ENCODE data around the gene AP5Z1.
A peak's percentile ranks its signal among the peaks of the same experiment; 100 is the strongest.

The AP5Z1 gene

DNA sequence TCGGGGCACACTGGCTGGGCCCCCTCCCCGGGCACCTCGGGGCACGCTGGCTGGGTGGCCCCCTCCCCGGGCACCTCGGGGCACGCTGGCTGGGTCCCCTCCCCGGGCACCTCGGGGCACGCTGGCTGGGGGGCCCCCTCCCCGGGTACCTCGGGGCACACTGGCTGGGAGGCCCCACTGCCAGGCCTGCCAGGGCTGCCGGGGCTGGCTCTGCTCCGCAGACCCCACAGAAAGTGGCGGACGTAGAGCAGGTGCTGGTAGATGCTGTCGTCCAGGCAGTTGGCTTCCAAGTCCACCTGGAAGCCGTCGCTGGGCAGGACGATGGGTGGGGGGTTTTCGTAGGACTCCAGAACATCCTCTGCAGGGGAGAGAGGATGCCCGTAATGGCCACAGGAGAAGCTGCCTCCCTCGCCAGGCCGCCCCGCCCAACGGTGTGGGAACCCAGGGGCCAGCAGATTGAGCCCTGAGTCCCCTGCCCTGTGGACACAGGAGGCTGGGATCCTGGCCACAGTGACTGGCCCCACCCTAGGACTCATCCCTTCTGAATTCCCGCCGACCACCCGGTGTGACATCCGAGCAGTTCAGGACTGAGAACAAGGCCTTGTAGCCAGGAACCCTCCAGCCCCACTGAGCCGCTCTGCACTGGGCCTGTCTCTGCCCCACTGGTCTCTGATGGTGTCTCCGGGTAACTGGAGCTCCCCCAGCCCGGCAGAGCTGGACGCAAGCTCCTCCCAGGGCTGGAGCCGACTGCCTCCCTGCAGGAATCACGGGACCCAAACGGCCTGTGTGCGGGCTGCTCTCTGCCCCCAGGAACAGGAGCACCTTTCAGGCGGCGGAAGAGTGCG, 28.2 kb downstream of the AP5Z1 start:
- DNase-seq: no peak

GRCh38 chr7:4805110-4805983, 29.9 kb downstream of the AP5Z1 start:
- DNase-seq: no peak

DNA sequence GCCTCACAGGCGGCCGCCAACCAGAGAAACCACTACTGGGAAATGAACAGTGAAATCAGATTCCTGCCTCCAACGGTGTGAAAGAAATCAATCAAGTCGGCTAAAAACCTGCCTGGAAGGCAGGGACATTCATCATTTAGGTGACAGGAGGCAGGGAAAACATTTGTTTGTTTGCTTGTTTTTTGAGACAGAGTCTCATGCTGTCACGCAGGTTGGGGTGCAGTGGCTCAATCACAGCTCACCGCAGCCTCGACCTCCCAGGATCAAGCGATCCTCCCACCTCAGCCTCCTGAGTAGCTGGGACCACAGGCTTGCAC, 30.5 kb downstream of the AP5Z1 start:
- no peak for DNase-seq

DNA sequence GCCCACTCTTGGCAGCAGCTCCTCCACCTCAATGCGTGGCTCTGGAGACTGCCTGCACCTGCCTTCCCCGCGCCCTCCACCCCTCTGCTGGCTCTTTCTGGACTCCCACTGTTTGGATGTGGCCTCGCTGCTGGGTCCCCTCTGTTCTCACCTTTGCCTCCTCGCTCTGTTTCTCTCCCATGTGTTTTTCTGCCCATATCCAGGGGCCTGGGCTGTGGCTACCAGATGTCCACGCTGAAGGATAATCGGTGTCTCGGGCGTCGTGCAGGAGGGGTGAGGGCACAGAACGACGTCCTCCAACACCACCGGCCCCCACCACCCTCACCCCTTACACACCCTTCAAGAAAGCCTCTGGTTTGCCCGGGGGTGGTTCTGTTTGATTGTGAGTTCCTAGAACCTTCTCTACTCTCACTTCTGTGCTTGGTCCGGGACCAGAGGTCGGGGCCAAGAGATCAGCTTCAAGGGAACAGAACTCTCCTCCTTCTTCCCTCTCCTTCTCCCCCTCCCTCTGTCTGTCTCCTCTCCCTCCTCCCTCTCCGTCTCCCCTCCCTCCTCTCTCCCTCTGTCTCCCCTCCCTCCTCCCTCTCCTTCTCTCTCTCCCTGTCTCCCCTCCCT, 31.7 kb downstream of the AP5Z1 start:
- DNase-seq: no peak

- no peak for DNase-seq
Observed at GRCh38 chr7:4807598-4808016, 32.2 kb downstream of the AP5Z1 start.

DNA sequence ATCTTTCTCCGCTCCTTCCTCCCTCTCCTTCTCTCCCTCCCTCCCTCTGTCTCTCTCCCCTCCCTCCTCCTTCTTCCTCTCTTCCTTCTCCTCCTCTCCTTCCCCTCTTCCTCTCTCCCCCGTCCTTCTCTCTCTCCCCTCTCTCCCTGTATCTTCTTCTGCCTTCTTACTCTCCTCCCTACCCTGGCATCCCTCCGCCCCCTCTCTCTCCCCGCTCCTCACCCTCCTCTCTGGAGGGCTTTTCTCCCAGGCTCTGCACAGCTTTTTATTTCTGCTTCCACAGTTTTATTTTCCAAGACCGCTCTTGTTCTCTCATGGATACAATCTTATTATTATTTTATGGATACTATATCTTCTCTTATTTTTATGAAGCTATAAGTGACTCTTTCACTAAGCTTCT, 32.6 kb downstream of the AP5Z1 start:
- no peak for DNase-seq

- DNase-seq: no peak
Observed at GRCh38 chr7:4808565-4808964, 33.1 kb downstream of the AP5Z1 start.

GRCh38 chr7:4809091-4809591, 33.7 kb downstream of the AP5Z1 start:
- peak in 1 of 5 experiments; percentile 38 for DNase-seq

GRCh38 chr7:4809666-4810065, 34.2 kb downstream of the AP5Z1 start:
- DNase-seq: no peak

DNA sequence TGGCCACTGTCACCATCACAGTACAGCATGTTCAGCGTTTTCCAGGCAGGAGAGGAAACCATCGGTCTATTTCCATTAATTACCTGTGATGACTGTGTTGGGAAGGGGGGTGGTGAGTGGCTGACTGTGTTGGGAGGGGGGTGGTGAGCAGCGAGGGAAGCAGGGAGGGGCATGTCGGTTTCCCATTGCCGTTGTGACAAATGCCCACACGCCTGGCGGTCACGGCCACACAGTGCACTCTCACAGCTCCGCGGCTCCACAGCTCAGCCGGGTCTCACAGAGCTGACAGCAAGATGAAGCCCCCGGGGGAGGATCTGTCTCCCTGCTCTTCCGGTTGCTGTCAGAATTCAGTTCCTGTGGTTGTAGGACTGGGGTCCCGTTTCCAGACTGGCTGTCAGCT, 39.0 kb downstream of the AP5Z1 start:
- no peak for DNase-seq

- DNase-seq: no peak
Observed at GRCh38 chr7:4815121-4815520, 39.7 kb downstream of the AP5Z1 start.

GRCh38 chr7:4815609-4816418, 40.4 kb downstream of the AP5Z1 start:
- no peak for DNase-seq

DNA sequence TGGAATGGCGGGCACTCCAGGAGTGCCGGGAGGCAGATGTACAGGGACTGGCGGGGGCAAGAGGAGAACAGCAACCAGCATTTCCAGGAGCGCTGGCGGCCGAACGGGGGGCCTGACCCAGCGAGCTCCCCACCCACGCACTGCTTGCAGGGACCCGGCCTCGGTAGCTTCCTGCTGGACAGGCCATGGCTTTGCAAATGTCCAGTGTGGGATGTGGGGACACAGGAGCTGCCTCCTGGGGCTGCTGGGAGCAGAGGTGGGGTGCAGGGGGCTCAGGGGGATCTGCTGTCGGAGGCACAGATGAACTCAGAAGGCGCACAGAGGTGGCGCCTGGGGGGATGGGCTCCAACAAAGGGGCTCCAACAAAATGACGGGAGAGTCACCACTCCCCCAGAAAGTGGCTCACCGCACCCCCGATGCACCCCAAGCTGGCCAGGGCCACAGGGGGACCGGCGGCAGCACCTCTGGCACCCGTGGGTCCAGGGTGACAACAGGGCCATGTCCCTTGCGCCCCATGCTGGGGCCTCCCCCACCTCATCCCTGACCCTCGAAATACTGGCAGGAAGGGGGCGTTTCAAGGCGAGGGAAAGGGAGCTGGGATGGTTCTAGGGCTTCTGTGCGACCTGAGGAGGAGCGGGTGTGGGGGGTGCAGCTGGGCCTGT, 41.1 kb downstream of the AP5Z1 start:
- DNase-seq: no peak

GRCh38 chr7:4817178-4817901, 41.9 kb downstream of the AP5Z1 start:
- no peak for DNase-seq

- DNase-seq: no peak
Observed at GRCh38 chr7:4818000-4818794, 42.8 kb downstream of the AP5Z1 start.

- no peak for DNase-seq
Observed at GRCh38 chr7:4819560-4820404, 44.4 kb downstream of the AP5Z1 start.

GRCh38 chr7:4820405-4820966, 45.1 kb downstream of the AP5Z1 start:
- no peak for DNase-seq

DNA sequence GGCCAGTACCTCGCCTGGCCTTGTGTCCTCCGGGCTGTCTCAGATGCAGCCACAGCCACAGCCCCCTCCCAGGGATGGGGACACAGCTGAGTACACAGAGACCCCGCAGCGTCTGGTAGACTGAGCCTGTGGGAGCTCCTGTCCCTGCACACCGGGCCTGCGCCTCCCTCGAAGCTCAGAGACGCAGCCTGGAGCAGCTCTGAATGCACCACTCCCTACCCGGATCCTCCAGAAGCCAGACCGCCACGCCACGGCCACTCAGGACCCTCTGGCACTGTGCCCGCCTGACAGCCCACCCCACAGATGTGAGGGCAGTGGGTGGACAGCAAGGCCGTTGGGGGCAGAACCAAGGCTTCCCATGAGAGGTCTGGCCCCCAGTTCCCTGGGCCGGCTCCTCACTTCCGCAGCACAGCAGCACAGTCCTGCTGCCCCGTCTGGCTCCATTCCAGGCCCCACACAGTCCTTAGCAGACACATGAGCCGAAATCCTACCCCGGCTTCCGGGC, 45.6 kb downstream of the AP5Z1 start:
- no peak for DNase-seq

GRCh38 chr7:4822677-4823076, 47.3 kb downstream of the AP5Z1 start:
- DNase-seq: no peak

All from T-helper 2 cell (primary cell).